Cardiac fibroblast (primary cell): ENCODE measurements around the gene CDAN1.
"Not testable (repeated sequence)": the region's sequence is repeated elsewhere in the genome, so short reads cannot be mapped to it uniquely, and the experiment has no call there.

Experiments
- DNase-seq, 2 donors: peaks; one replicate each; pipeline versions ENCODE4 v3.0.0 to v3.0.0-alpha.2; 2010; ENCODE audit warnings: low read depth in 2 of 2
- H3K4me3 ChIP-seq, 2 donors: replicated peaks in 1 of 2; 1 replicate in 1 of 2; 2 replicates in 1 of 2; pipeline ENCODE4 v1.5.1; 2011; ENCODE audit warnings: low read depth in 2 of 2, low read length in 2 of 2, mild to moderate bottlenecking in 2 of 2, moderate library complexity in 1 of 2
- CTCF ChIP-seq: IDR thresholded peaks from one replicate; pipeline ENCODE4 v1.5.1; 2011; ENCODE audit warnings: low read depth, mild to moderate bottlenecking, low read length, inconsistent platforms

CDAN1 gene

DNA sequence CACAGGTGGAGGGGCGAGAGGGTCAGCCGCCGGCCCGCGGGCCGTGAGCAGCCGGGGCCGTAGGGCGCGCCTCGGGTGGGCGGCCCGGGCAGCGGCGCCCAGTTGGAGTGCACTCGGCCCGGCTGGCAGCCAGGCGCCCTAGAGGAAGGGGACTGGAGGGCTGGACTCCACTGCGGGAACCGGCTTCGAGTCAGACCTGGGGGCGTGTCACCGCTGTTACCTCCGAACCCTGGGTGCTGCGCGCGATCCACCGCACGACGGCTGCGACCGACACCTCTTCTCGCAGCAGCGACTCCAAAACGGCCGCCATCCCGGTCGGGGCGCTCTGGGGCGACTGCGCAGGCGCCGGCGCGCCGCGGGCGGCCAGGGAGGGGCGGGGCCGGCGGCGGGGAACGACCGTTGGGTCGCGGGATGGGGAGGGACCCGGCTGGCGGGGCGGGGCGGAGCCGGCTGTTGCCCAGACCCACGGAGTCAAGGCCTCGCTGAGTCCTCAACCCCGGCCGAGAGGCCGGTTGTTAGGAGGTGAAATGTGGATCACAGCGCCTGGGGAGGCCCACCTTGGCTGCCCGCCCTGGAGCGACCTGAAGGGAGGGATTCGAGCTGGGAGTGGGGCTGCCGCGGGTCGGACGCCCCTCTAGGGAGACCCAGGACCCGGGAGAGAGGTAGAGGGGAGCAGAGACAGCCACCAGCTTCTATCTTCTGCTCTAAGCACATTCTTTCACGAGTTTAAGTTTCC, at the start of gene CDAN1:
Gene CDAN1, minus strand, starts transcription at position 336 of the 736 bp plus-strand sequence. Its CDS starts 26 bp downstream, at position 310.
- TF ChIP-seq CTCF, result no peak
- peak within 1 kb of the TSS; percentile 83 to 92 for H3K4me3 ChIP-seq
- DNase-seq, result peak; percentile 82 to 89

GRCh38 chr15:42785569-42785968, 48.6 kb upstream of the CDAN1 start:
- DNase-seq, result no peak
- H3K4me3 ChIP-seq, result no peak overlapping the region
- TF ChIP-seq CTCF, result no peak

DNA sequence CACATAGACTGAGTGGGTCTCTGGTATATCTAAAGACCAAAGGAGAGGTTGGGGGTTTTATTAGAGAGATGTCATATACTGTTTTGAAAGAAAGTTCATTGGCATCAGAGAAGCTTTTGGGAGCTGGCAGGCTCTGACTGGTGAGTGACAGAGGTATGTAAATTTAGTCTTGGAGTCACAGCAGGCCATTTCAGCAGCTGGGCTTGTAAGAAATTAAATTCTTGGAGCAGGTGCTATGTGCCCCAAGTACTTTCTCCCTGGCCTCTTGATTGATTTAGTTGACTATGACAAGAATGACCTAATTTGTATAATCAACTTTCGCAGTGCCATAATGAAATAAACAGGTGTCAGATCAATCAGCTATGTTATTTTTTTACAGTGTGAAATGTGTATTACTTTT, 47.8 kb upstream of the CDAN1 start:
- no peak for DNase-seq
- no peak overlapping the region for H3K4me3 ChIP-seq
- TF ChIP-seq CTCF, result no peak

- no peak for DNase-seq
- no peak for TF ChIP-seq CTCF
- H3K4me3 ChIP-seq, result no peak overlapping the region
Measured at GRCh38 chr15:42782716-42783115, 45.8 kb upstream of the CDAN1 start.

- no peak for TF ChIP-seq CTCF
- no peak overlapping the region for H3K4me3 ChIP-seq
- no peak for DNase-seq
Measured at GRCh38 chr15:42775416-42775815, 38.5 kb upstream of the CDAN1 start.

- TF ChIP-seq CTCF, result no peak
- H3K4me3 ChIP-seq, result no peak overlapping the region
- no peak for DNase-seq
Measured at GRCh38 chr15:42772901-42773300, 36.0 kb upstream of the CDAN1 start.

GRCh38 chr15:42772144-42772543, 35.2 kb upstream of the CDAN1 start:
- no peak for TF ChIP-seq CTCF
- no peak overlapping the region for H3K4me3 ChIP-seq
- DNase-seq, result peak; percentile 2 to 47

DNA sequence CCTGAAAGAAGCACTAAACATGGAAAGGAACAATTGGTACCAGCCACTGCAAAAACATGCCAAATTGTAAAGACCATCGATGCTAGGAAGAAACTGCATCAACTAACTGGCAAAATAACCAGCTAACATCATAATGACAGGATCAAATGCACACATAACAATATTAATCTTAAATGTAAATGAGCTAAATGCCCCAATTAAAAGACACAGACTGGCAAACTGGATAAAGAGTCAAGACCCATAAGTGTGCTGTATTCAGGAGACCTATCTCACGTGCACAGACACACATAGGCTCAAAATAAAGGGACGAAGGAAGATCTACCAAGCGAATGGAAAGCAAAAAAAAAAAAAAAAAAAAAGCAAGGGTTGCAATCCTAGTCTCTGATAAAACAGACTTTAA, 29.2 kb upstream of the CDAN1 start:
- DNase-seq, result not testable (repeated sequence)

DNA sequence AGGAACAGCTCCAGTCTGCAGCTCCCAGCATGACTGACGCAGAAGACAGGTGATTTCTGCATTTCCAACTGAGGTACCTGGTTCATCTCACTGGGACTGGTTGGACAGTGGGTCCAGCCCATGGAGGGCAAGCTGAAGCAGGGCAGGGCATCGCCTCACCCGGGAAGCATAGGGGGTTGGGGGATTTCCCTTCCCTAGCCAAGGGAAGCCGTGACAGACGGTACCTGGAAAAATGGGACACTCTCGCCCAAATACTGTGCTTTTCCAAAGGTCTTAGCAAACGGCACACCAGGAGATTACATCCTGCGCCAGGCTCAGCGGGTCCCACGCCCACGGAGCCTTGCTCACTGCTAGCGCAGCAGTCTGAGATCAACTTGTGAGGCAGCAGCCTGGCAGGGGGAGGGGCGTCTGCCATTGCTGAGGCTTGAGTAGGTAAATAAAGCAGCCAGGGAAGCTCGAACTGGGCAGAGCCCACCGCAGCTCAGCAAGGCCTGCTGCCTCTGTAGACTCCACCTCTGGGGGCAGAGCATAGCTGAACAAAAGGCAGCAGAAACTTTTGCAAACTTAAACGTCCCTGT, 27.3 kb upstream of the CDAN1 start:
- H3K4me3 ChIP-seq, DNase-seq: not testable (repeated sequence)

More for the DNA sequence above, 29.2 kb upstream of the CDAN1 start:
- H3K4me3 ChIP-seq, result not testable (repeated sequence)

DNA sequence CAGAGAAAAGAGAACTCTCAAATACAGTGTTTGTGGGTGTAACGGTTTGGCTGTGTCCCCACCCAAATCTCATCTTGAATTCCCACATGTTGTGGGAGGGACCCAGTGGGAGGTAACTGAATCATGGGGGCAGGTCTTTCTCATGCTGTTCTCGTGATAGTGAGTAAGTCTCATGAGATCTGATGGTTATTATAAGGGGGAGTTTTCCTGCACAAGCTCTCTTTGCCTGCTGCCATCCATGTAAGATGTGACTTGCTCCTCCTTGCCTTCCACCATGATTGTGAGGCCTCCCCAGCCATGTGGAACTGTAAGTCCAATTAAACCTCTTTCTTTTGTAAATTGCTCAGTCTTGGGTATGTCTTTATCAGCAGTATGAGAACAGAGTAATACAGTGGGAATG, 24.9 kb upstream of the CDAN1 start:
- DNase-seq, H3K4me3 ChIP-seq: not testable (repeated sequence)
